Activated effector memory CD4-positive, alpha-beta T cell treated with anti-CD3 and anti-CD28 coated beads, Interleukin-2, amount 50 U/mL, for 16 hours (primary cell): Measurements from ENCODE around the gene TXN.
A peak's percentile ranks its signal among the peaks of the same experiment; 100 is the strongest.
"Not testable (repeated sequence)": the region's sequence is repeated elsewhere in the genome, so short reads cannot be mapped to it uniquely, and the experiment has no call there.

Experiments used
- DNase-seq: peaks from one replicate; pipeline ENCODE4 v3.0.0-alpha.2; 2020

Gene TXN

GRCh38 chr9:110257097-110257841 lies 962 bp upstream of the TXN start:
- DNase-seq = peak; percentile 62

- DNase-seq = peak; percentile 83
Observed at GRCh38 chr9:110255463-110256379, 586 bp downstream of the TXN start.

- peak; percentile 66 for DNase-seq
Observed at GRCh38 chr9:110255034-110255462, 1.3 kb downstream of the TXN start.

GRCh38 chr9:110254500-110254899 lies 1.8 kb downstream of the TXN start:
- no peak for DNase-seq

GRCh38 chr9:110252509-110253139 lies 3.7 kb downstream of the TXN start:
- DNase-seq = no peak

GRCh38 chr9:110251770-110252169 lies 4.5 kb downstream of the TXN start:
- not testable (repeated sequence) for DNase-seq

GRCh38 chr9:110251212-110251611 lies 5.1 kb downstream of the TXN start:
- DNase-seq = no peak

- DNase-seq = no peak
Observed at GRCh38 chr9:110249603-110250002, 6.7 kb downstream of the TXN start.

GRCh38 chr9:110248361-110248760 lies 7.9 kb downstream of the TXN start:
- no peak for DNase-seq

GRCh38 chr9:110246214-110246613 lies 10.1 kb downstream of the TXN start:
- no peak for DNase-seq

GRCh38 chr9:110244616-110245015 lies 11.7 kb downstream of the TXN start:
- DNase-seq = no peak

GRCh38 chr9:110241858-110242321 lies 14.4 kb downstream of the TXN start:
- no peak for DNase-seq

GRCh38 chr9:110241260-110241857 lies 14.9 kb downstream of the TXN start:
- no peak for DNase-seq

- no peak for DNase-seq
Observed at GRCh38 chr9:110240198-110240597, 16.1 kb downstream of the TXN start.

GRCh38 chr9:110228321-110228720 lies 28.0 kb downstream of the TXN start:
- no peak for DNase-seq

GRCh38 chr9:110224583-110224982 lies 31.7 kb downstream of the TXN start:
- DNase-seq = no peak

- no peak for DNase-seq
Observed at GRCh38 chr9:110220809-110221208, 35.5 kb downstream of the TXN start.

- no peak for DNase-seq
Observed at GRCh38 chr9:110217656-110218099, 38.6 kb downstream of the TXN start.

GRCh38 chr9:110214586-110215355 lies 41.5 kb downstream of the TXN start:
- DNase-seq = no peak

- DNase-seq = no peak
Observed at GRCh38 chr9:110214090-110214489, 42.2 kb downstream of the TXN start.

- no peak for DNase-seq
Observed at GRCh38 chr9:110213413-110214044, 42.8 kb downstream of the TXN start.

GRCh38 chr9:110208031-110208430 lies 48.3 kb downstream of the TXN start, which contains the start of gene C9orf152:
C9orf152 (minus strand) TSS chr9:110208159; CDS start chr9:110207579, 580 bp downstream.
- no peak for DNase-seq
